ENCODE results near the gene MAP2. TPM values are rescaled to one million over a fixed set of nuclear protein-coding genes. Genes with fewer than 3 reads are reported as not detected.

Gene MAP2
- total and polyA plus RNA-seq, 2 donors (not counting 3 experiments of a cell fraction or from before 2014, with no cell fraction given), result 19.4 to 46.1 TPM

DNA sequence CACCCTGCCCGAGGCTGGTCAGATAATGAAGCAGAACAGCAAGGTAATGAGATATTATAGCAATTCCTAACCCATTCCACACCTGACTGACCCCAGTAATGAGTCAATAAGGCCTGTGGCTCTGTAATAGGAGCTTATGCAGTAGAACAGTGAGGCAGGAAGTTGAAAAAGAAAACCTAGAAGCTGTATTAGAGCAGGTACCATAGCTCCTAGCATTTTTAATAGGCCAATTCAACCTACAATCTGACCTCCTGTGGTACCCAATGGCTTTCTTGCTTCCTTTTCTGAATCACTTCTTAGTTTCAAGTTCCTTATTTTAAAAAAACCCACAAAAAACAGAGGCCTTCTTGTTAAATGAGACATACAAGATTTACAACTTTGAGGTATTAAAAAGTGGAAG lies 43.6 kb upstream of the MAP2 start:
- H3K9ac ChIP-seq (replicated peaks; ENCODE audit: extremely low read depth, insufficient read depth, low read length), result no peak overlapping the region
- peaks cover 9% of the 10 kb centered on the region for H3K4me1 ChIP-seq (ENCODE audit: control insufficient read depth, extremely low read depth, insufficient read depth, low read length)
- no peak overlapping the region for H3K4me3 ChIP-seq (replicated peaks in 1 of 3; ENCODE audit: insufficient read depth in 1 of 3, low read depth in 1 of 3, low read length in 3 of 3)
- CTCF ChIA-PET, result interaction anchor here (1.2 to 2.0 kb wide), 3 partner anchors 10 to 44 kb away, joined by 3 to 9 read pairs (median 9); partner anchors contain the start of gene MAP2
- no peaks in the 10 kb centered on the region for H3K36me3 ChIP-seq (ENCODE audit: control insufficient read depth in 2 of 2, extremely low read depth in 1 of 2, insufficient read depth in 2 of 2, low read length in 2 of 2)
- POLR2A ChIA-PET, result no interaction called here
- TF ChIP-seq POLR2AphosphoS5 (IDR thresholded peaks at IDR 0.05; ENCODE audit: insufficient read depth, low read depth, low read length) (no peak), MAX (IDR thresholded peaks at IDR 0.05; ENCODE audit: insufficient read depth, insufficient read length) (no peak), FOS (IDR thresholded peaks at IDR 0.05; ENCODE audit: borderline replicate concordance, insufficient read depth, low read length) (no peak)
- FAIRE-seq (no peak), DNase-seq (ENCODE audit: low read depth, low spot score) (no peak)
- no peak overlapping the region for H3K4me2 ChIP-seq (ENCODE audit: insufficient read depth, low read length)
- H3K27me3 ChIP-seq (ENCODE audit: control insufficient read depth in 2 of 2, insufficient read depth in 2 of 2, low read length in 2 of 2), result no peaks in the 10 kb centered on the region
- no peaks in the 10 kb centered on the region for H3K9me1 ChIP-seq (replicated peaks; ENCODE audit: control insufficient read depth, extremely low read depth, insufficient read depth, low read length)
- intact Hi-C loops (cut with micrococcal nuclease), result loop anchor here (5.0 kb wide), 1 partner anchor 43 kb away; no protein-coding TSS in a partner anchor
- H3K27ac ChIP-seq (ENCODE audit: insufficient read depth, low read depth, low read length), result no peak overlapping the region
- no peaks in the 10 kb centered on the region for H4K20me1 ChIP-seq (replicated peaks; ENCODE audit: control insufficient read depth, extremely low read depth, insufficient read depth, low read length)
- no TSS peak for BruUV-seq (replicated peaks)
- dilution Hi-C loops (cut with MboI; ENCODE audit: extremely low pct_ligation_motif_present, low sequenced_read_pairs), result no loop called here
- no peaks in the 10 kb centered on the region for H3K79me2 ChIP-seq (ENCODE audit: control insufficient read depth, insufficient read depth, low read length)
- no peaks in the 10 kb centered on the region for H3K9me3 ChIP-seq (replicated peaks; ENCODE audit: control insufficient read depth, insufficient read depth, low read length)
- no peak overlapping the region for H2AFZ ChIP-seq (ENCODE audit: low read depth, low read length)

DNA sequence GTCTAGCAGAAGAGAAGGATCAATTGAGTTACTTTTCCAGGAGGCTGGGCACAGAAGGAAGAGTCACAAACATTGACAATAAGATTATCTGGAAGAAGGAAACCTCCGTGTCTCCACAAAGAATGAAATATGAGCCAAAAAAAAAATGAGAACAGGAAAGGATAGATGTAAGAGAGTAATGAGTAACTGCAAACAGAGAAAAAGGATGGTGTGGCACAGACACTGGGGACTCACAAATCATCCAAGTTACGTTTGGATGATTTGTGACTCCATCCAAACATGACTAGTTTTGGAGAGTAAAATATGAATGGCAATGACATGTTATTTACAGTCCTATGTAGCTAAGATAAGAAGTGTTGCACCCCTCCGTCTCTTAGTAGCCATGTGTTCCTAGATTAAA lies 42.8 kb upstream of the MAP2 start:
- BruUV-seq (replicated peaks), result no TSS peak
- TF ChIP-seq POLR2A (IDR thresholded peaks at IDR 0.05; ENCODE audit: low read depth, low read length) (no peak), MYC (IDR thresholded peaks at IDR 0.05; ENCODE audit: low read depth, low read length) (no peak), GATA2 (IDR thresholded peaks at IDR 0.05; ENCODE audit: insufficient read depth, insufficient read length, low read depth, low read length) (no peak), EZH2 (IDR thresholded peaks at IDR 0.05; ENCODE audit: borderline replicate concordance, low read depth, low read length, severe bottlenecking) (no peak), CTCF (IDR thresholded peaks at IDR 0.05; ENCODE audit: extremely low read depth in 1 of 2, insufficient read depth in 1 of 2, low read depth in 1 of 2, low read length in 2 of 2) (no peak), FOS (IDR thresholded peaks at IDR 0.05; ENCODE audit: borderline replicate concordance, insufficient read depth, low read length) (no peak), JUN (IDR thresholded peaks at IDR 0.05; ENCODE audit: borderline replicate concordance, insufficient read depth, insufficient read length, low read depth) (no peak), POLR2AphosphoS5 (IDR thresholded peaks at IDR 0.05; ENCODE audit: insufficient read depth, low read depth, low read length) (no peak), MAX (IDR thresholded peaks at IDR 0.05; ENCODE audit: insufficient read depth, insufficient read length) (no peak)
- Histone ChIP-seq H3K79me2 (ENCODE audit: control insufficient read depth, insufficient read depth, low read length) (no peaks in the 10 kb centered on the region), H3K9me3 (replicated peaks; ENCODE audit: control insufficient read depth, insufficient read depth, low read length) (no peaks in the 10 kb centered on the region), H4K20me1 (replicated peaks; ENCODE audit: control insufficient read depth, extremely low read depth, insufficient read depth, low read length) (no peaks in the 10 kb centered on the region), H3K9ac (replicated peaks; ENCODE audit: extremely low read depth, insufficient read depth, low read length) (no peak overlapping the region), H3K4me1 (ENCODE audit: control insufficient read depth, extremely low read depth, insufficient read depth, low read length) (peaks cover 9% of the 10 kb centered on the region), H2AFZ (ENCODE audit: low read depth, low read length) (no peak overlapping the region), H3K27me3 (ENCODE audit: control insufficient read depth in 2 of 2, insufficient read depth in 2 of 2, low read length in 2 of 2) (no peaks in the 10 kb centered on the region), H3K9me1 (replicated peaks; ENCODE audit: control insufficient read depth, extremely low read depth, insufficient read depth, low read length) (no peaks in the 10 kb centered on the region), H3K4me3 (replicated peaks in 1 of 3; ENCODE audit: insufficient read depth in 1 of 3, low read depth in 1 of 3, low read length in 3 of 3) (no peak overlapping the region), H3K27ac (ENCODE audit: insufficient read depth, low read depth, low read length) (no peak overlapping the region), H3K4me2 (ENCODE audit: insufficient read depth, low read length) (no peak overlapping the region), H3K36me3 (ENCODE audit: control insufficient read depth in 2 of 2, extremely low read depth in 1 of 2, insufficient read depth in 2 of 2, low read length in 2 of 2) (no peaks in the 10 kb centered on the region)
- DNase-seq (ENCODE audit: low read depth, low spot score) (no peak), FAIRE-seq (no peak)
- dilution Hi-C loops (cut with MboI; ENCODE audit: extremely low pct_ligation_motif_present, low sequenced_read_pairs) (no loop called here), intact Hi-C loops (cut with micrococcal nuclease) (loop anchor here (5.0 kb wide), 1 partner anchor 44 kb away; no protein-coding TSS in a partner anchor)
- CTCF ChIA-PET, result interaction anchor here (2.0 kb wide), 1 partner anchor 43 kb away, joined by 9 read pairs; the partner anchor contains the start of gene MAP2
- POLR2A ChIA-PET, result no interaction called here

Data from endothelial cell of umbilical vein (primary cell).